Measurements from ENCODE around the gene AP2M1. TPM values are rescaled to one million over a fixed set of nuclear protein-coding genes. Genes with fewer than 3 reads are reported as not detected.

The AP2M1 gene
- total and polyA plus RNA-seq, 2 of the 8 experiments (the other 6 are each of a cell fraction or from before 2014, with no cell fraction given), result 403 to 454 TPM

- TF ChIP-seq CREB1 (IDR thresholded peaks at IDR 0.05), result peak; percentile 74
- TF ChIP-seq CHD2 (IDR thresholded peaks at IDR 0.05; ENCODE audit: low read length), result 0 out of 2 replicates have a peak, but pooled peaks have one; percentile 36
- TF ChIP-seq JUND (IDR thresholded peaks at IDR 0.05; ENCODE audit: low read length), result 0 out of 2 replicates have a peak, but pooled peaks have one; percentile 7
- peak; percentile 66 for TF ChIP-seq TAF7 (optimal IDR thresholded peaks at IDR 0.05; ENCODE audit: borderline replicate concordance, low read depth, low read length)
- TF ChIP-seq ASH2L (IDR thresholded peaks at IDR 0.05; ENCODE audit: low read length), result peak; percentile 54
- TF ChIP-seq SP4 (IDR thresholded peaks at IDR 0.05; ENCODE audit: low read length), result peak; percentile 71; the same call in 1 of the 2 replicates
- TF ChIP-seq NRF1 (IDR thresholded peaks at IDR 0.05; ENCODE audit: low read depth, low read length), result peak; percentile 96
- peak; percentile 71; the same call in 1 of the 2 replicates for TF ChIP-seq MAFK (IDR thresholded peaks at IDR 0.05; ENCODE audit: low read depth, low read length)
- TF ChIP-seq POLR2AphosphoS5 (IDR thresholded peaks at IDR 0.05; ENCODE audit: low read depth, low read length), result peak; percentile 66
- no peak for TF ChIP-seq RAD21 (IDR thresholded peaks at IDR 0.05 in 1 of 2, conservative IDR thresholded peaks at IDR 0.05 in 1 of 2; ENCODE audit: low read depth in 2 of 2, low read length in 2 of 2)
- TF ChIP-seq, protein P1, sequence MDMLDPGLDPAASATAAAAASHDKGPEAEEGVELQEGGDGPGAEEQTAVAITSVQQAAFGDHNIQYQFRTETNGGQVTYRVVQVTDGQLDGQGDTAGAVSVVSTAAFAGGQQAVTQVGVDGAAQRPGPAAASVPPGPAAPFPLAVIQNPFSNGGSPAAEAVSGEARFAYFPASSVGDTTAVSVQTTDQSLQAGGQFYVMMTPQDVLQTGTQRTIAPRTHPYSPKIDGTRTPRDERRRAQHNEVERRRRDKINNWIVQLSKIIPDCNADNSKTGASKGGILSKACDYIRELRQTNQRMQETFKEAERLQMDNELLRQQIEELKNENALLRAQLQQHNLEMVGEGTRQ (IDR thresholded peaks at IDR 0.05; ENCODE audit: low read length), result peak; percentile 56
- TF ChIP-seq, protein P2, sequence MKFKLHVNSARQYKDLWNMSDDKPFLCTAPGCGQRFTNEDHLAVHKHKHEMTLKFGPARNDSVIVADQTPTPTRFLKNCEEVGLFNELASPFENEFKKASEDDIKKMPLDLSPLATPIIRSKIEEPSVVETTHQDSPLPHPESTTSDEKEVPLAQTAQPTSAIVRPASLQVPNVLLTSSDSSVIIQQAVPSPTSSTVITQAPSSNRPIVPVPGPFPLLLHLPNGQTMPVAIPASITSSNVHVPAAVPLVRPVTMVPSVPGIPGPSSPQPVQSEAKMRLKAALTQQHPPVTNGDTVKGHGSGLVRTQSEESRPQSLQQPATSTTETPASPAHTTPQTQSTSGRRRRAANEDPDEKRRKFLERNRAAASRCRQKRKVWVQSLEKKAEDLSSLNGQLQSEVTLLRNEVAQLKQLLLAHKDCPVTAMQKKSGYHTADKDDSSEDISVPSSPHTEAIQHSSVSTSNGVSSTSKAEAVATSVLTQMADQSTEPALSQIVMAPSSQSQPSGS (IDR thresholded peaks at IDR 0.05; ENCODE audit: low read length), result peak; percentile 23; the same call in 1 of the 2 replicates
Measured at GRCh38 chr3:184185461-184186183, 11.0 kb downstream of the AP2M1 start (continued).
